ENCODE results near the gene CXCR5.

CXCR5 gene

DNA sequence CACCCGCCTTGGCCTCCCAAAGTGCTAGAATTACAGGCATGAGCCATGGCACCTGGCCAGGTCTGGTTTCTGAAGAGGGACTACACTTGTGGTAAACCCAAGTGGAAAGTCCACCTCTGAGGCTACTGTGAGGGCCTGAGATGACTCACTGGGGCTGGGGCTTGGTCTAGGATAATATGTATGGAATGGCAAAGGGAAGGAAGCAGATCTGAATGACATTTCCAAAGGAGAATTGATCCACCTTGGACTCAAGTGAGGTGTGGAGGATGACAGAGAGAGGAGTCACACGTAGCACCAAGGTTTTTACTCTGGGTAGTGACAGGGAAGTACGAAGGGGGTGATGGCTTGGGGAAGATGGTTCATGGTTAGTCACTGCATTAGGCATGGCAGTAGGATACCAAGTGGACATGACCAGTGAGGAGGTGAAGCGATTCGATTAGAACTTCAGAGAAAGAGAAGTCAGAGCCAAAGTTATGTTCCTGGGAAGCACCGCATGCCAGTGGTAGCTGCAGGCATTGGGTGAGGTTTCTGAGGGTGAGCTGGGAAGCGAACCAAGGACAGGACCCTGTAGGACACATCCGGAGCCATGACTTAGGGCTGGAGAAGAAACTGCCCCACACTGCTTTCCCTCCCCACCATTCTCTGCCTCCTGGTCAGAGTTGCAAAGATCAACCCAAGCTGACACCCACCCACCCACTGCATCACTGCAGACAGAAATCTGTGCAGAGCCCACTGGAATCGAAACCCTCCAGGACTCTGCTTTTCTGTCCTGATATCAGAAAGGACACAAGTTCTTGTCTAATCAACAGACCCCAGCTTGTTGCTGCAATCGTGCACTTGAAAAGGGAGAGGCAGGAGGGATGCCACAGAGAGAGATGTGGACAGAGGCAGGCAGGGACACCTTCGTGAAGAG is 55.1 kb downstream of the CXCR5 start:
- H3K4me3 ChIP-seq (ENCODE audit: low read depth, low read length) = no peak overlapping the region
- TF ChIP-seq CTCF (IDR thresholded peaks at IDR 0.05; ENCODE audit: insufficient read depth, low read depth, low read length, missing control alignments) = no peak
- no peak for DNase-seq (ENCODE audit: low read depth)

GRCh38 chr11:118939404-118939915 is 55.8 kb downstream of the CXCR5 start:
- no peak overlapping the region for H3K4me3 ChIP-seq (ENCODE audit: low read depth, low read length)
- TF ChIP-seq CTCF (IDR thresholded peaks at IDR 0.05; ENCODE audit: insufficient read depth, low read depth, low read length, missing control alignments) = no peak
- no peak for DNase-seq (ENCODE audit: low read depth)

DNA sequence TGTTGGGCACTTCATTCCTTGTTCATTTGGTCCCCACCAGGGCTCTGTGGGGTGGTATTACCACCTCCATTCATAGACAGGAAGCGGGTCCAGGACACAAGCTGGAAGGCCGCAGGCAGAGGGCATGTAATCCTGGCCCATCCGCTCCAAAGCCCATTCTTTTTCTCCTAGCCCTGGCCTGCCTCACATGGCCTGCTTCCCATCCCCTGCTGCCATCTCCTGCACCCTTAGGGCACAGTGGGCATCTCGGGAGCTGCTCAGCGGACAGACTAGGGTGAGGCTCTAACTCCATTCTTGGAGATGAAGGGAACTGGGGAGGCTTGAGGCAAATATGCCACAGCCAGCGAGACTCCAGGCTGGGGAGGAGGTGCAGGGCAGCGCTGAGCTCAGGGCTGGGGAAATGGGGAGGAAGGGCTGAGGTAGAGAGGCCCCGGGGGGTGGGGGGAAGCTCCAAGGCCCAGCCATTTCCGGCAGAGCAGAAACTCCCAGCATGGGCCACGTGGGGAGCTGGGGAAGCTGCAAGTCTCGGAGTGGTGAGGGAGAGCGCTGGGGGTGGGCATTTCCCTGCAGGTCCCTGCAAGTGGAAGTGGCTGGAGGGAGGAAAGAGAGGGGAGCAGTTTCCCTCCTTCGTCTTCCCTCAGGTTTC is 56.4 kb downstream of the CXCR5 start:
- H3K4me3 ChIP-seq (ENCODE audit: low read depth, low read length) = no peak overlapping the region
- no peak for TF ChIP-seq CTCF (IDR thresholded peaks at IDR 0.05; ENCODE audit: insufficient read depth, low read depth, low read length, missing control alignments)
- peak; percentile 68 for DNase-seq (ENCODE audit: low read depth)

GRCh38 chr11:118947091-118947490 is 63.4 kb downstream of the CXCR5 start:
- no peak for DNase-seq (ENCODE audit: low read depth)
- no peak overlapping the region for H3K4me3 ChIP-seq (ENCODE audit: low read depth, low read length)
- no peak for TF ChIP-seq CTCF (IDR thresholded peaks at IDR 0.05; ENCODE audit: insufficient read depth, low read depth, low read length, missing control alignments)

Measured in GM12865 (cell line).